HCT116 (cell line): ENCODE data around the gene VRK1. TPM values are rescaled to one million over a fixed set of nuclear protein-coding genes. Genes with fewer than 3 reads are reported as not detected.

Experiments
- ATAC-seq: fragments of 200-7000 bp; cut with Tn5 transposase; 2 replicates; pipeline ENCODE4 v1.9.1; 2020; ENCODE audit warnings: mild to moderate bottlenecking, moderate library complexity
- BruUV-seq: library from RNA; stranded (reverse); fragments of 400-500 nt; replicated peaks from 2 replicates; lab custom pipeline; 2021; lab: Mats Ljungman, UMichigan
- CTCF ChIA-PET: fragments of 300-600 bp; sonication (Branson Sonifier 250); formaldehyde crosslinking; loops from one replicate; lab custom pipeline; 2021; ENCODE audit warnings: antibody characterized with exemption; lab: Charles Lee
- POLR2A ChIA-PET: fragments of 300-600, 350-600 bp; sonication (Branson Sonifier 250); formaldehyde crosslinking; loops from one replicate; lab custom pipeline; 2021; ENCODE audit warnings: antibody characterized with exemption; lab: Charles Lee
- RAD21 ChIA-PET, 2 experiments: fragments of 300-600 bp; sonication (Branson Sonifier 250); formaldehyde crosslinking; loops; one replicate each; lab custom pipeline; 2023; ENCODE audit warnings: low total read pairs in 2 of 2; ENCODE audit not compliant: uncharacterized antibody in 2 of 2, unreplicated experiment in 2 of 2, low non-redundant PET in 1 of 2; lab: Charles Lee
- DNase-seq: peaks from one replicate; pipeline ENCODE4 v3.0.0-alpha.2; 2010; ENCODE audit warnings: low read depth, low spot score
- H2AFZ ChIP-seq: fragments of 200-600 bp; shearing (Covaris generic), sonication (generic); 2 replicates; pipeline ENCODE4 v1.6.1; 2017; ENCODE audit warnings: low read depth, mixed run types, mixed read lengths, antibody characterized with exemption, low read length; ENCODE audit not compliant: poor library complexity, severe bottlenecking
- H3K27ac ChIP-seq: 2 replicates; pipeline ENCODE4 v1.5.1; 2012; ENCODE audit warnings: low read depth, low read length
- H3K27me3 ChIP-seq: fragments of 200-600 bp; sonication (generic); 2 replicates; pipeline ENCODE4 v1.6.1; 2016; ENCODE audit warnings: mixed run types, low read length, mixed read lengths; ENCODE audit not compliant: insufficient read depth
- H3K36me3 ChIP-seq, 2 experiments: fragments of 200-500 bp in 1 of 2; fragments of 200-600 bp in 1 of 2; sonication (Bioruptor generic) in 1 of 2; sonication (generic) in 1 of 2; 2 replicates each; pipeline versions ENCODE4 v1.5.1 to v1.6.1; 2014 to 2016; ENCODE audit warnings: low read length in 2 of 2, inconsistent platforms in 1 of 2, mixed read lengths in 1 of 2, mixed run types in 1 of 2; ENCODE audit not compliant: insufficient read depth in 2 of 2, control insufficient read depth in 1 of 2
- H3K4me1 ChIP-seq, 2 experiments: fragments of 200-600 bp in 1 of 2; sonication (generic) in 1 of 2; 2 replicates each; pipeline versions ENCODE4 v1.5.1 to v1.6.1; 2012 to 2017; ENCODE audit warnings: low read length in 2 of 2, inconsistent platforms in 1 of 2, mild to moderate bottlenecking in 1 of 2, mixed read lengths in 1 of 2, mixed run types in 1 of 2, moderate library complexity in 1 of 2; ENCODE audit not compliant: insufficient read depth in 2 of 2, control insufficient read depth in 1 of 2
- H3K4me2 ChIP-seq: fragments of 200-600 bp; sonication (generic); 2 replicates; pipeline ENCODE4 v1.6.1; 2017; ENCODE audit warnings: mixed run types, low read length, mixed read lengths
- H3K4me3 ChIP-seq, 2 experiments: fragments of 200-600 bp in 1 of 2; sonication (generic) in 1 of 2; replicated peaks in 1 of 2; 2 replicates each; pipeline ENCODE4 v1.5.1; 2011 to 2016; ENCODE audit warnings: low read length in 2 of 2, control low read depth in 1 of 2, low read depth in 1 of 2, mild to moderate bottlenecking in 1 of 2, mixed read lengths in 1 of 2, mixed run types in 1 of 2
- H3K79me2 ChIP-seq: fragments of 200-600 bp; sonication (generic); 2 replicates; pipeline ENCODE4 v1.6.1; 2017; ENCODE audit warnings: mild to moderate bottlenecking, mixed run types, low read length, moderate library complexity, mixed read lengths; ENCODE audit not compliant: insufficient read depth
- H3K9ac ChIP-seq: fragments of 200-600 bp; sonication (generic); 2 replicates; pipeline ENCODE4 v1.6.1; 2016; ENCODE audit warnings: low read length, mixed read lengths
- H3K9me2 ChIP-seq: fragments of 200-600 bp; sonication (generic), shearing (Covaris generic); 2 replicates; pipeline ENCODE4 v1.6.1; 2017; ENCODE audit warnings: mixed run types, mild to moderate bottlenecking, moderate library complexity; ENCODE audit not compliant: insufficient read depth
- H3K9me3 ChIP-seq, 2 experiments: fragments of 200-500 bp in 1 of 2; fragments of 200-600 bp in 1 of 2; sonication (Bioruptor generic) in 1 of 2; sonication (generic) in 1 of 2; 2 replicates each; pipeline ENCODE4 v1.6.1; 2014 to 2017; ENCODE audit warnings: low read length in 2 of 2, mixed read lengths in 2 of 2, inconsistent platforms in 1 of 2, low read depth in 1 of 2, mild to moderate bottlenecking in 1 of 2, mixed run types in 1 of 2, moderate library complexity in 1 of 2; ENCODE audit not compliant: control insufficient read depth in 1 of 2, insufficient read depth in 1 of 2
- H4K20me1 ChIP-seq: fragments of 200-600 bp; sonication (generic), shearing (Covaris generic); 2 replicates; pipeline ENCODE4 v1.6.1; 2017; ENCODE audit warnings: mixed run types, mild to moderate bottlenecking, moderate library complexity; ENCODE audit not compliant: insufficient read depth
- ELF1 ChIP-seq: IDR thresholded peaks from 2 replicates; pipeline ENCODE4 v1.6.1; 2012; ENCODE audit warnings: low read depth, borderline replicate concordance
- EZH2phosphoT487 ChIP-seq: fragments of 200-600 bp; IDR thresholded peaks from 2 replicates; pipeline ENCODE4 v1.6.1; 2018; ENCODE audit warnings: antibody characterized with exemption, borderline replicate concordance
- POLR2AphosphoS5 ChIP-seq: IDR thresholded peaks from 2 replicates; pipeline ENCODE4 v1.6.1; 2011; ENCODE audit warnings: mild to moderate bottlenecking, low read depth, low read length, moderate library complexity
- SP1 ChIP-seq: IDR thresholded peaks from 2 replicates; pipeline ENCODE4 v1.6.1; 2012; ENCODE audit warnings: low read depth
- SRF ChIP-seq: IDR thresholded peaks from 2 replicates; pipeline ENCODE4 v1.6.1; 2012; ENCODE audit warnings: low read depth
- intact Hi-C: fragments of 100-400 bp; cut with micrococcal nuclease; formaldehyde crosslinking; loops from 2 replicates; pipeline ENCODE4 v1.10.0; 2022
- total RNA-seq: library from RNA; stranded (reverse); gene quantifications from one replicate; pipeline ENCODE4 v1.2.1, GENCODE V29; 2021; ENCODE audit not compliant: unreplicated experiment
- TF ChIP-seq, protein P1 (sequence below): IDR thresholded peaks from 2 replicates; pipeline ENCODE4 v1.6.1; 2012; ENCODE audit warnings: low read depth
- TF ChIP-seq, protein P2 (sequence below): IDR thresholded peaks from 2 replicates; pipeline ENCODE4 v1.6.1; 2012

Gene VRK1
- total RNA-seq, 1 experiment from 2014 or later, result 51.4 TPM

DNA sequence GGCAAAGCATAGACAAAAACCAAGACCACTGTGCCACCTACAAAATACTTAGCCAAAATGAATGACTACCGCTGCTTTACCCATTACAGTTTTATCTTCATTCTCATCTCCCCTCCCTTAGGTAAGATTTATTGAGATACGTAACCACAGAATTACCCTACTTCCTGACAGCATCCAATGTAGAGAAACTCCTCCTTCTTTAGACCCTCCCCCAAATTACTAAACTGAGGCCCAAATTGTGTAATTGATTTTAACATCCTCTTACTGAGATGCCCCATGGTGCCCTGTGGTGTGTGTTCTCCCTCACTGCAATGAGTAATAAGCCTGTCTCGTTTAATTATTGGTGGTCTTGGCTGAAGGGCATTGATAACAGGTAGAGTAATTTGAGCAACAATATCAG, 19.1 kb downstream of the VRK1 start:
- H3K27ac ChIP-seq, result no peak overlapping the region
- intact Hi-C loops, result no loop called here
- H2AFZ ChIP-seq, result no peak overlapping the region
- no peak overlapping the region for H3K4me2 ChIP-seq
- no peaks in the 10 kb centered on the region for H3K27me3 ChIP-seq
- H3K4me3 ChIP-seq, result no peak overlapping the region
- ChIA-PET RAD21 (no interaction called here), POLR2A (no interaction called here), CTCF (no interaction called here)
- DNase-seq (no peak), ATAC-seq (no peak)
- no peak overlapping the region for H3K9ac ChIP-seq
- no peaks in the 10 kb centered on the region for H3K4me1 ChIP-seq
- H4K20me1 ChIP-seq, result peaks cover 42% of the 10 kb centered on the region
- no peaks in the 10 kb centered on the region for H3K36me3 ChIP-seq
- no peaks in the 10 kb centered on the region for H3K9me3 ChIP-seq
- TF ChIP-seq SRF (no peak), EZH2phosphoT487 (no peak), POLR2AphosphoS5 (no peak), ELF1 (no peak), SP1 (no peak)
- TF ChIP-seq, protein P1, sequence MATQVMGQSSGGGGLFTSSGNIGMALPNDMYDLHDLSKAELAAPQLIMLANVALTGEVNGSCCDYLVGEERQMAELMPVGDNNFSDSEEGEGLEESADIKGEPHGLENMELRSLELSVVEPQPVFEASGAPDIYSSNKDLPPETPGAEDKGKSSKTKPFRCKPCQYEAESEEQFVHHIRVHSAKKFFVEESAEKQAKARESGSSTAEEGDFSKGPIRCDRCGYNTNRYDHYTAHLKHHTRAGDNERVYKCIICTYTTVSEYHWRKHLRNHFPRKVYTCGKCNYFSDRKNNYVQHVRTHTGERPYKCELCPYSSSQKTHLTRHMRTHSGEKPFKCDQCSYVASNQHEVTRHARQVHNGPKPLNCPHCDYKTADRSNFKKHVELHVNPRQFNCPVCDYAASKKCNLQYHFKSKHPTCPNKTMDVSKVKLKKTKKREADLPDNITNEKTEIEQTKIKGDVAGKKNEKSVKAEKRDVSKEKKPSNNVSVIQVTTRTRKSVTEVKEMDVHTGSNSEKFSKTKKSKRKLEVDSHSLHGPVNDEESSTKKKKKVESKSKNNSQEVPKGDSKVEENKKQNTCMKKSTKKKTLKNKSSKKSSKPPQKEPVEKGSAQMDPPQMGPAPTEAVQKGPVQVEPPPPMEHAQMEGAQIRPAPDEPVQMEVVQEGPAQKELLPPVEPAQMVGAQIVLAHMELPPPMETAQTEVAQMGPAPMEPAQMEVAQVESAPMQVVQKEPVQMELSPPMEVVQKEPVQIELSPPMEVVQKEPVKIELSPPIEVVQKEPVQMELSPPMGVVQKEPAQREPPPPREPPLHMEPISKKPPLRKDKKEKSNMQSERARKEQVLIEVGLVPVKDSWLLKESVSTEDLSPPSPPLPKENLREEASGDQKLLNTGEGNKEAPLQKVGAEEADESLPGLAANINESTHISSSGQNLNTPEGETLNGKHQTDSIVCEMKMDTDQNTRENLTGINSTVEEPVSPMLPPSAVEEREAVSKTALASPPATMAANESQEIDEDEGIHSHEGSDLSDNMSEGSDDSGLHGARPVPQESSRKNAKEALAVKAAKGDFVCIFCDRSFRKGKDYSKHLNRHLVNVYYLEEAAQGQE, result no peak
- TF ChIP-seq, protein P2, sequence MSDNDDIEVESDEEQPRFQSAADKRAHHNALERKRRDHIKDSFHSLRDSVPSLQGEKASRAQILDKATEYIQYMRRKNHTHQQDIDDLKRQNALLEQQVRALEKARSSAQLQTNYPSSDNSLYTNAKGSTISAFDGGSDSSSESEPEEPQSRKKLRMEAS, result no peak
- BruUV-seq, result no TSS peak
- H3K9me2 ChIP-seq, result no peaks in the 10 kb centered on the region
- H3K79me2 ChIP-seq, result peaks cover 100% of the 10 kb centered on the region
